ENCODE data around the gene VPS37B.

DNA sequence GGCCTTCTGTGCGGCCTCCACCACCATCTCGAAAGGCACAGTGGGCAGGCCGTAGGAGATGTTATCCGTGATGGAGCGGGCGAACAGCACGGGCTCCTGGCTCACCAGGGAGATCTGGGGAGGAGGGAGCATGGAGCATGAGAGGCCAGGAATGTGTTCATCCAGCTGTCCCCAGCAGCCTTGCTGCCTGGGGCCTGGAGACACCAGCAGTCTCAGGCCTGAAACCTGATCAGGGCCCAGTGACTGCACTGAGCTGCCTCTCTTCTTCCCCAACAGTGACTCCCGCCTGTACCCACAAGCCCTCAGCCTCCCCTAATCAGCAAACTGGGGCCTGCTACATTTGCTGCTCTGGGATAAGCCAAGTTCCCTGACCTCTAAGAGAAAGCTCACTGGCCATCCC lies 39.4 kb upstream of the VPS37B start:
- TF ChIP-seq, protein P1, sequence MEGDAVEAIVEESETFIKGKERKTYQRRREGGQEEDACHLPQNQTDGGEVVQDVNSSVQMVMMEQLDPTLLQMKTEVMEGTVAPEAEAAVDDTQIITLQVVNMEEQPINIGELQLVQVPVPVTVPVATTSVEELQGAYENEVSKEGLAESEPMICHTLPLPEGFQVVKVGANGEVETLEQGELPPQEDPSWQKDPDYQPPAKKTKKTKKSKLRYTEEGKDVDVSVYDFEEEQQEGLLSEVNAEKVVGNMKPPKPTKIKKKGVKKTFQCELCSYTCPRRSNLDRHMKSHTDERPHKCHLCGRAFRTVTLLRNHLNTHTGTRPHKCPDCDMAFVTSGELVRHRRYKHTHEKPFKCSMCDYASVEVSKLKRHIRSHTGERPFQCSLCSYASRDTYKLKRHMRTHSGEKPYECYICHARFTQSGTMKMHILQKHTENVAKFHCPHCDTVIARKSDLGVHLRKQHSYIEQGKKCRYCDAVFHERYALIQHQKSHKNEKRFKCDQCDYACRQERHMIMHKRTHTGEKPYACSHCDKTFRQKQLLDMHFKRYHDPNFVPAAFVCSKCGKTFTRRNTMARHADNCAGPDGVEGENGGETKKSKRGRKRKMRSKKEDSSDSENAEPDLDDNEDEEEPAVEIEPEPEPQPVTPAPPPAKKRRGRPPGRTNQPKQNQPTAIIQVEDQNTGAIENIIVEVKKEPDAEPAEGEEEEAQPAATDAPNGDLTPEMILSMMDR (IDR thresholded peaks at IDR 0.05), result no peak
- TF ChIP-seq POLR2A (IDR thresholded peaks at IDR 0.05), result no peak
- no peak for TF ChIP-seq POLR2AphosphoS5 (IDR thresholded peaks at IDR 0.05)

All from breast epithelium (tissue), 3 donors.